Muscle of back (tissue), 13 donors: Measurements from ENCODE around the gene DDT. TPM values are rescaled to one million over a fixed set of nuclear protein-coding genes. Genes with fewer than 3 reads are reported as not detected.
"Not testable (repeated sequence)": the region's sequence is repeated elsewhere in the genome, so short reads cannot be mapped to it uniquely, and the experiment has no call there.

ENCODE experiments used
- DNase-seq, 3 donors: peaks; one replicate each; pipeline versions ENCODE4 v3.0.0 to v3.0.0-alpha.2; 2013
- long read RNA-seq, 9 donors: transcript quantifications; one replicate each; lab custom pipeline, GENCODE V29; 2026
- polyA plus RNA-seq, 10 donors: library from polyadenylated mRNA; unstranded; fragments of 120-200 nt; gene quantifications; one replicate each; pipeline ENCODE4 v1.2.1, GENCODE V29; 2013; ENCODE audit not compliant: insufficient read length in 10 of 10

Gene DDT
- polyA plus RNA-seq, result 10 to 100 TPM; 29.9 to 65.1 (median 44.2) TPM
- long read RNA-seq, donor 1, transcript DDT-202 (3 exons, 713 nt), result major isoform, 42 of 49 reads
- long read RNA-seq, donor 1, partial matches to known transcripts, result 6 of 49 reads
- long read RNA-seq, donor 1, other reads (novel, unspliced or antisense), result 0 of 49 reads
- long read RNA-seq, donor 2, transcript DDT-202 (3 exons, 713 nt), result major isoform, 41 of 42 reads
- long read RNA-seq, donor 2, partial matches to known transcripts, result 0 of 42 reads
- long read RNA-seq, donor 2, other reads (novel, unspliced or antisense), result 0 of 42 reads
- long read RNA-seq, donor 3, result 0 reads
- long read RNA-seq, donor 4, transcript DDT-202 (3 exons, 713 nt), result major isoform, 21 of 21 reads
- long read RNA-seq, donor 4, partial matches to known transcripts, result 0 of 21 reads
- long read RNA-seq, donor 4, other reads (novel, unspliced or antisense), result 0 of 21 reads
- long read RNA-seq, donor 5, transcript DDT-202 (3 exons, 713 nt), result major isoform, 41 of 41 reads
- long read RNA-seq, donor 5, partial matches to known transcripts, result 0 of 41 reads
- long read RNA-seq, donor 5, other reads (novel, unspliced or antisense), result 0 of 41 reads
- long read RNA-seq, donor 6, transcript DDT-202 (3 exons, 713 nt), result major isoform, 36 of 37 reads
- long read RNA-seq, donor 6, partial matches to known transcripts, result 0 of 37 reads
- long read RNA-seq, donor 6, other reads (novel, unspliced or antisense), result 0 of 37 reads
- long read RNA-seq, donor 7, transcript DDT-202 (3 exons, 713 nt), result major isoform, 15 of 16 reads
- long read RNA-seq, donor 7, partial matches to known transcripts, result 0 of 16 reads
- long read RNA-seq, donor 7, other reads (novel, unspliced or antisense), result 0 of 16 reads
- long read RNA-seq, donor 8, transcript DDT-202 (3 exons, 713 nt), result major isoform, 17 of 18 reads
- long read RNA-seq, donor 8, partial matches to known transcripts, result 0 of 18 reads
- long read RNA-seq, donor 8, other reads (novel, unspliced or antisense), result 0 of 18 reads
- long read RNA-seq, donor 9, partial matches to known transcripts, result 0 of 3 reads
- long read RNA-seq, donor 9, other reads (novel, unspliced or antisense), result 0 of 3 reads

GRCh38 chr22:23974345-23974744 is at the start of gene DDT:
Gene DDT (minus strand): TSS chr22:23974441. CDS start chr22:23974414, 27 bp downstream.
- not testable (repeated sequence) for DNase-seq

GRCh38 chr22:24023204-24023789 is 49.1 kb upstream of the DDT start:
- DNase-seq, result no peak

DNA sequence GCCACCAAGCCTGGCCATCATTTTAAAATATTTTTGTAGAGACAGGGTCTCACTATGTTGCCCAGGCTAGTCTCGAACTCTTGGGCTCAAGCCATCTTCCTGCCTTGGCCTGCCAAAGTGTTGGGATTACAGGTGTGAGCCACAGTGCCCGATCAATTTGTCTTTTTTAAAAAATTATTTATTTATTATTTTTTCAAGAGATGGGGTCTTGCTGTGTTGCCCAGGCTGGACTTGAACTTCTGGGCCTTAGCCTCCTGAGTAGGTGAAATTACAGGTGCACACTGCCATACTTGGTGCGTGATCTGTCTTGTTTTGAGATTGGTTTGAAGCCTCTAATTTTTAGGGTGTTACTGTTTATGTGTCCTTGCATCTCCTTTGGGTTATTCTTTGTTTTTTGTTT is 47.1 kb upstream of the DDT start:
- DNase-seq, result no peak

GRCh38 chr22:24016156-24016555 is 41.9 kb upstream of the DDT start:
- DNase-seq, result no peak

GRCh38 chr22:24011735-24012068 is 37.5 kb upstream of the DDT start:
- DNase-seq, result no peak

- no peak for DNase-seq
Measured at GRCh38 chr22:24010018-24010391, 35.8 kb upstream of the DDT start.

- no peak for DNase-seq
Measured at GRCh38 chr22:24009227-24010017, 35.2 kb upstream of the DDT start.

DNA sequence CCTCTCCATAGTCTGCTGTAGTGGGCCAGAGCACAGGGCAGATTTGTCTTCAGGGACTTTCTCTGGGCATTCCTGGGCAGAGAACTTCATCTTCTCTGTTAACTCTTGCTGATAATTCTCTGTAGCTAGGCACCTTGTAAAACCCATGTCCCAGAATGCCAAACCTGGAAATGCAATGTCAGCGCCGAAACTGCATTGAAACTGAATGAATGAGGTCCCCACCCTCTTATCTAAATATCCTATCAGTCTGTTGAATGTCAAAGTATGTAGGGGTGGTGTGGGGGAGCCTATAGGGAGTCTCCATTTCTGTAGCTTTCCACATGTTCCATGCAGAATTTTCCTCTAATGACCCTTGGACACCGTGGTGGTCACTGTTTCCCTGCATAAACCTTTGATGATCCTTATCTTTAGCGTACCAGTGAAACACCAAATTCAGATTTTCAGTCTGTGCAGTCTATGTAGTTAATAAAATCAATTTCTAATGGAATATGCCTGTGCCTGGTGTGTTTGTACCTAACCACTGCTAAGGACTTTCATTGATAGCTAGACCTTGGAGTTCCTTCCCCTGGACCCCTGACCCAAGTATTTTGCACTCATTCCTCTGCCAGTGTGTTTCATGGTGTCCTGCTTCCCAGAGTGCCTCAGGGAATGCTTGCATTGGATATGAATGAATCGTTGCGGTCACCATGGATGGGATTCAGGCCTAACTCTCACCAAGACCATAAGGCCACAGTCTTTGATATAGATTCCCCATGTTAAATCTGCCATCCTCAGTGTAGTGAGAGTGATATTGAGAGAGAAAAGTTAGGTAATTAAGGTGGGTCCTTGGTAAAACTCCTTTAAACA is 34.4 kb upstream of the DDT start:
- no peak for DNase-seq

DNA sequence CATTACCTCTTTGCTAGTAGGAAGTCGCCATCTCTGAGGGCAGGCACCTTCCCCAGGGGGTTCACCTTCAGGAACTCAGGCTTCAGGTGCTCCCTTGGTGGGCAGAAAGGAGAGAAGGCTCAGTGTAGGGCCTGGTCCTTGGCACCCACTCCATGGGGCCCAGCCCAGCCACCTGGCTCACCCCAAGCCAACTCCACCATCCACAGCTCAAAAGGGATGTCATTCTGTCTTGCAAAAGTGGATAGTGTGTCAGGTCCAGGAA is 33.7 kb upstream of the DDT start:
- no peak for DNase-seq

DNA sequence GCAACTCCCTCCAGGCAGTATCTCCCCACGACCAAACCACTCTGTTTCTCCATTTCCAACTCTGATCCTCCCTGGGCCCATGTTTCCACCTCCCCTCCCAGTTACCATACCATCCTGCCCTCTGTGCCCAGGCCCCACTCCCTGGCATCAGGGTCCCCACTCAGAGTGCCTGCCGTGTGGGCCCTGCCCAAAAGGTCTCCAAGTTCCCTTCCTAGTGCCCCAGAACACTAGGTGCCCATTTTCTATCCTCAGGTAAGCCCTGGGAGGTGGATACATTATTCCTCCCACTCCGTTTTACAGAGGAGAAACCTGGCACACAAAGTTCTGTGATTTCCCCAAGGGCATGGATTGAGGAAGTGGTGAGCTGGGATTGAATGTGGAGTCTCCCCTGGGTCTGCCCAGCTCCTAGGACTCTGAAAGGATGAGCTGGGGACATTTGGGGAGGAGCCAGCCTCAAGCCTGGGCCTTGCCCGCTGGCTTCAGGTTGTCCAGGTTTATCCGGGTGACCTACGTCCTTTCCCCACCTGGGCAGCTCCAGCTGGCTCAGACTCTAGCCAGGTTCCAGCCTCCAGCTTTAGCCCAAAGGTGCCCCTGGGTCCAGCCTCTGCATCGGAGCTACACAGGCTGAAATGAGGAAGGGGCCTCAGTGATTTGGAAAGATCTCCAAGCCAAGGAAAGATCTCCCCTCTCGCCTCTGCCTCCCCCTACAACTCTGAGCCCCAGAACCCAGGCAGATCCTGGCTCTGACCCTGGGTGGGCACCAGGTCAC is 33.2 kb upstream of the DDT start:
- no peak for DNase-seq

- no peak for DNase-seq
Measured at GRCh38 chr22:24006914-24007214, 32.6 kb upstream of the DDT start.

DNA sequence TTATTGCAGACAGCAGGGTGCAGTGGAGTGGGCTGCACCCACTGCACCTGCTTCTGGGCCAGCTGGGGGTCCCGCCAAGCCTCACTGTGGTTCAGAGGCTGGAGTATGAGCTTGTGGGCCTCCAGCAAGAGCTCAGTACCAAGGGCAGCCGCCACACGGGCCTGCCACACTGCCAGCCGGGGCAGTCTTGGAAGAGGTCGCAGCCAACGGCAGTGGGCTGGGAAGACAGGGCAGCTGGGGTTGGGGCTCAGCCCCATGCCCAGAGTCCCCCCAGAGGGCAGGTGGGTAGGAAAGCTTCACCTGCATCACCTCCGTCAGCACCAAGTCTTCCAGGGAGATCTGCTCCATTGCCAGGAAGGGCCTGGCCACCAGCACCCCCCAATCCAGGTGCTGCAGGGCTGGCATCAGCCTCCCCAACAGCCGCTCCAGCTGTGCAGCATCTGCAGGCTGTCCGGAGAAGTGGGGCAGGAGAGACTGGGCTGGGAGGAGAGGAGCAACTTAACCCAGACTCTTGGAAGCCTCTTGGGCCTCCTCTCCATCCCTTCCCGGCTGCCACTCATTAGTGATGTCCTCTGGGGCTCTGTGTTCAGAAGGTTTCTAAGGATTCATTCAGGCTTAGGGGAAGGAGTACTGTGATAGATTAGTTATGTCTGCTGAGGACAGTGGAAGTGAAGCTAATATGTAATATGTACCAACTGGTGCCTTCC is 32.1 kb upstream of the DDT start:
- DNase-seq, result no peak

GRCh38 chr22:24005201-24005600 is 31.0 kb upstream of the DDT start, which contains the start of gene GSTT4:
Gene GSTT4 (minus strand): TSS chr22:24005453. CDS start chr22:24005356, 97 bp downstream.
- DNase-seq, result no peak

GRCh38 chr22:24003887-24004286 is 29.6 kb upstream of the DDT start:
- no peak for DNase-seq

- DNase-seq, result no peak
Measured at GRCh38 chr22:24002851-24003250, 28.6 kb upstream of the DDT start.

DNA sequence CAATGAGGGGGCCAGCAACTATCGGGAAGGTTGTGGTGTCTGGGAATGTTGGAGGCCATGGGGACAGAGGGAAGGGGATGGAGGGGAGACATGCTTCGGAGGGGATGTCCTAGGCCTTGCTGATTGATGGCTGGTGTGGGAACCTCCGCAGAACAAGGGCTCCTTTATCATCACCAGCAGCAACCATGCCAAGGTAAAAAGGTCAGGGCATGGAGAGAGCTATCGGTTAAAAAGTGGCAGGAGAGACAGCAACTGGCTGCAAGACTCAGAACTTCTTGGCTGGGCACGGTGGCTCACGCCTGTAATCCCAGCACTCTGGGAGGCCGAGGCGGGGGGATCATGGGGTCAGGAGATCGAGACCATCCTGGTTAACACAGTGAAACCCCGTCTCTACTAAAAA is 28.0 kb upstream of the DDT start:
- no peak for DNase-seq

DNA sequence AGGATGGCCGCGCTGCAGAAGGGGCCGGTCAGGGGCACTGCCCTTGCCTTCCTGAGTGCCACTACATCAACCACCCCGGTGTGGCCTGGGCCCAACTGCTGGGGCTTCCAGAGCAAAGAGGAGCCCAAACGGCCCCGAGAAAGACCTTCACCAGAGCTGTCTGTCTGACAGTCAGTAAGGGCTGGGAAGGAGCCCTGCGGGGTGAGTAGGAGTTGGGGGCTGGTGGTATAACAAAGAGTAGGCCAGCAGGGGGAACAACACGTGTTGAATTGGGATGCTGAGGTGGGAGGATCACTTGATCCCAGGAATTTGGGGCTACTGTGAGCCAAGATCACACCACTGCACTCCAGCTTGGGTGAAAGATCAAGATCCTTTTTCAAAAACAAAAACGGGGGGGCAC is 27.1 kb upstream of the DDT start:
- DNase-seq, result no peak

DNA sequence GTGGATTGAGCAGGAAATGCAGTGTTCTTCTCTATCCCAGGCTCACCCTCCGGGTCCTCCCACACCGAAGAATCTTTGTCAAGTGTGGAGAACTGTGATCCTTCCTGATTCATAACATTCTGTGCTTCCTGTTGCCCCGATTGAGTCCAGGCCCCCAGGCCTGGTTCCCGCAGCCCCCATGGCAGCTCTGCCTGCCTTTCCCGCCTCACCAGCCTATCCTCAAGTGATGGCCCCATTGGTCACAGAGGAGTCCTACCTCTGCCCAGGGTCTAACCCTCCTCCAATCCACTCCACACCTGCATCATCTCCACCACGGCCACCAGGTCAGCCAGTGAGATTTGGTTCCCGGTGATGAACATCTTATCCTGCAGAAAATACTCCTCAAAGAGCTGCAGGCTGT is 25.5 kb upstream of the DDT start:
- DNase-seq, result not testable (repeated sequence)

- DNase-seq, result no peak
Measured at GRCh38 chr22:23997092-23997491, 22.9 kb upstream of the DDT start.
